Measurements from ENCODE around the gene DOCK4. TPM values are rescaled to one million over a fixed set of nuclear protein-coding genes. Genes with fewer than 3 reads are reported as not detected.

The DOCK4 gene
- total RNA-seq, 1 donor from 2014 or later = 14.9 TPM

DNA sequence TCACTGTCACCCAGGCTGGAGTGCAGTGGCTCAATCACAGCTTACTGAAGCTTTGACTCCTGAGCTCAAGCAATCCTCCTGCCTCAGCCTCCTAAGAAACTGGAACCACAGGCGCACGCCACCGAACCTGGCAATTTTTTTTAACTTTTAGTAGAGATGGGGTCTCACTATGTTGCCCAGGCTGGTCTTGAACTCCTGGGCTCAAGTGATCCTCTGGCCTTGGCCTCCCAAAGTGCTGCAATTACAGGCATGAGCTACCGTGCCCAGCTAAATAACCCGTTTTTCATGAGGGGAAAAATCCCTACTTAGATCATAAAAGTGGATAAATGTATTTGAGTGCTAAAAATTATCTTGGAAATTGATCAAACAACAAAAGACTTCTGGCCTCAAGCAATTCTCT, 443.4 kb downstream of the DOCK4 start:
- DNase-seq (no peak), ATAC-seq (ENCODE audit: poor library complexity) (no peak)
- intact Hi-C loops (cut with DNase I) = no loop called here

DNA sequence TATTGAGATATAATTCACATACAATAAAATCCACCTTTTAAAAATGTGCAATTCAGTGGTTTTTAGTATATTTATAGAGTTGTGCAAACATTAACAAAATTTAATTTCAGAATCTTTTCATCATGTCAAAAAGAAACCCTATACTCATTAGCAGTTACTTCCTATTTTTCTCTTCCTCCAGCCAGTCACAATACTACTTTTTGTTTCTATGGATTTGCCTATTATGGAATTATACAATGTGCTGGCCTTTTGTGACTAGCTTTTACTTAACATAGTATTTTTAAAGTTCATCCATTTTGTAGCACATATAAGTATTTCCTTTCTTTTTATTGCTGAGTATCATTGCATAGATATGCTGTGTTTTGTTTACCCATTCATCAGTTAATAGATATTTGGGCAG, 444.0 kb downstream of the DOCK4 start:
- intact Hi-C loops (cut with DNase I) = no loop called here
- DNase-seq (no peak), ATAC-seq (ENCODE audit: poor library complexity) (no peak)

DNA sequence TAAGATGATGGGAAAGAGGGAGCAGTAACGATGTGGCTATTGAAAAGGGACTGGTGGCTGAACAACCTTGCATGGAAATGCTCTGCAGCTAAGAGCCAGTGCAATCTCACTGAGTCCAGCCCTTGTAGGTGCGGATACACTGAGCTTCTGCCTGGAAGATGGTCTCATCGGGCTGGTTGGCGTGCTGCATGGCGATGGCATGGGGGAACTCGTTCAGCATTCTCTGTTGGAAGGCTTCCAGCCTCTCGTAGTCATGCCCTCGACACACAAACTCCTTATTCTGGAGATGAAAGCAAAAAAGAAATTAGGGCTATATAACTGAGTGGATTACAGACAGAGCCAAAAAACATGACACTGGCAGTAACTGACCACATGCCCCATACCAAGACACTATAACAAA, 446.2 kb downstream of the DOCK4 start:
- intact Hi-C loops (cut with DNase I) = no loop called here
- DNase-seq (no peak), ATAC-seq (ENCODE audit: poor library complexity) (no peak)

DNA sequence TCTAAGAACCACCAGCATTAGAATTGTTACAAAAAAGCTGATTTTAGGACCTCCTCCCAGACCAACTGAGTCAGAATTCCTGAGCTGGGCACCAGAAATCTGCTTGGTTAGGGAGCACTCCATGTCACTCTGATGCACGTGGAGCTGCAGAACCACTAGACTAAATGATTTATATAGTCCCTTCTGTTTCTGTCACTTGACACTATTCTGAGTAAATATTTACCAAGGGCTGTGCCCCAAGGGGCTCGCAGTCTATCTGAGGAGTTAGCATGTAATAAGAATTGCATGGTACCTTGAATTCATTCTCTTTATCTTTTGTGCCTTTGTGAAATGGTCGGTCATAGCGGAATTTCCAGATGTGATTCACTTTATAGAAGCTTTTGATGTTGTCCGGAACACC, 447.9 kb downstream of the DOCK4 start:
- intact Hi-C loops (cut with DNase I) = loop anchor here (5.0 to 10.0 kb wide), 2 partner anchors 649 to 736 kb away; no protein-coding TSS in a partner anchor
- no peak for DNase-seq
- ATAC-seq (ENCODE audit: poor library complexity) = no peak

DNA sequence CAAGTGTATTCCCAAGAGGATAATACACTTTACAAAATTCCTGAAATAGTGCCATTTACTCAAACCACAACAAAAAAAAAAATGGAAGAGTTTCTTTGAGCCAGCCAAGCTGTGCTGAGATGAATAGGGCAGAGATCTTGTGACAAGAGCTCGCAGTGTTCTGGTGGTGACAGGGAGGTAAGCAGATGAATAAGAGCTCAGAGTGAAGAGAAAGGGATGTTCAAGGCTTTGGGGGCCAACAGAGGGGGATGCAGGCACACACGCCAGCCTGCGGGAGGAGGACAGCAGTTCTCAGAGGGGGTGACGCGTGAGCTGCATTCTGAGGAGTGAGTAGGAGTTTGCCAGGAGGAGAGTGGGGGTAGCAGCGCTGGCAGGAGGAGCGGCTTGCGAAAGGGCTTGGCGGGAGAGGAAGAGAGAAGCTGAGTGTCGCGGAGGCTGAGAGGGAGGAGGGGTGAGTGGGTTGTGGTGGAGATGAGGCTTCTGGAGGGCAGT, 449.5 kb downstream of the DOCK4 start:
- intact Hi-C loops (cut with DNase I) = loop anchor here (5.0 to 10.0 kb wide), 2 partner anchors 651 to 738 kb away; no protein-coding TSS in a partner anchor
- ATAC-seq (ENCODE audit: poor library complexity) (peak; percentile 90), DNase-seq (peak; percentile 82)

DNA sequence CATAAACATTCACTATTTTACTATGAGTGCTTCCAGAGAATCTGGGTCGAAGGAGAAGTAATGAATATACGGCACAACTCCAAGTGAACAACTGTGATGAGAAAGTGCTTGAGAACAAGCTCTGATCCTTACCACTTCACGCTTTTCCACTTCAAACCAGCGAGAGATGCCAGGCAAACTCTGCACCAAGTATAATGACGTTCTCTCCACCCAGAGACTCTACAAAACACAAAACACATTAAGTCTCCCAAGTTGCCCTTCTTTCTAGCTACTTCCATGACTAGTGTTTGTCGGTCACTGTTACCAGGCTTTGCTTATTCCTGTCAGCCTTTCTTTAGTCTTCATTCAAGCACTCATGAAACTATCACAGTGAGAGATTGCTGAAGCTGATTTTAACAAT, 450.8 kb downstream of the DOCK4 start:
- DNase-seq (no peak), ATAC-seq (ENCODE audit: poor library complexity) (no peak)
- intact Hi-C loops (cut with DNase I) = loop anchor here (5.0 to 10.0 kb wide), 2 partner anchors 652 to 739 kb away; no protein-coding TSS in a partner anchor

DNA sequence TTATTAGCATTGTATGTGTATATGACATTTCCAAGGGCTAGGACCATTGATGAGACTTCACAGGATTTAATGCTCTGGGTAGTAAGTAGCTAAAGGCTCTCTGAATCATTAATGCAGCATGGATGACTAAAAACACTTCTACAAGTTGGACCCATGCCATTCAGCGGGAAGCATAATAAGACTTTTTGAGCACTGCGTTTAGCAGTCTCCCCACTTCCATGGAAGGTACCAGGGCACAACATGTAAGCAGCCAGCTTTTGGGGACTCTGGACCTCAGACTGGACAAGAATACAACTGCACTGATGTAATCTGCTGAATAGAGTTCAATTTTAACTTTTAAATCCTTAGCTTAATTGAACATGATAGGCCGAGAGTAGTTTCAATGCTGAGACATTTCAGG, 452.2 kb downstream of the DOCK4 start:
- intact Hi-C loops (cut with DNase I) = loop anchor here (5.0 to 10.0 kb wide), 2 partner anchors 103 to 741 kb away; no protein-coding TSS in a partner anchor
- no peak for DNase-seq
- no peak for ATAC-seq (ENCODE audit: poor library complexity)

DNA sequence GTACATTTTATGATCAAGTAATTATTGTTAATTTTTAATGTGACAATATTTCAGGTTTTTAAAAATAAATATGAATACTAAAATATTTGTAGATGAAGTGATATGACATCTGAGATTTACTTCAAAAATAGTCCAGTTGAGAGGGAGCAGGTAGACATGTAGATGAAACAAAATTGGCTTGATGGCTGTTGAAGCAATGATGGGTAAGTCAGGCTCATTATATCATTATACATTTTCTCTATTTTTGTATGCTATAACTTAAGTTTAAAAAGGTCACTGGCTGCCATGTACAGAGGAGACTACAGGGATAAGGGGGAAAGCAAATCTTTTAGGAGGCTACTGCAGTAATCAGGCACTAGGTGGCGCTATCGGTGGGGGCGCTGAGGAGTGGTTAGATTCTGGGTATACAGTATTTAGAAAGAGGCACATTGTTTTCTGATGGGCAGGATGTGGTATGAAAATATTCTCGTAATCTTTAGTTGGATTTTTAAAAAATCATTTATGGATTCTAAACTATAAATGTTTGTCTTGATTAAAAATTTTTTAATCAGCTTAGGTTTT, 454.1 kb downstream of the DOCK4 start:
- intact Hi-C loops (cut with DNase I) = loop anchor here (5.0 to 10.0 kb wide), 2 partner anchors 105 to 743 kb away; no protein-coding TSS in a partner anchor
- DNase-seq (peak; percentile 69), ATAC-seq (ENCODE audit: poor library complexity) (peak; percentile 65)

DNA sequence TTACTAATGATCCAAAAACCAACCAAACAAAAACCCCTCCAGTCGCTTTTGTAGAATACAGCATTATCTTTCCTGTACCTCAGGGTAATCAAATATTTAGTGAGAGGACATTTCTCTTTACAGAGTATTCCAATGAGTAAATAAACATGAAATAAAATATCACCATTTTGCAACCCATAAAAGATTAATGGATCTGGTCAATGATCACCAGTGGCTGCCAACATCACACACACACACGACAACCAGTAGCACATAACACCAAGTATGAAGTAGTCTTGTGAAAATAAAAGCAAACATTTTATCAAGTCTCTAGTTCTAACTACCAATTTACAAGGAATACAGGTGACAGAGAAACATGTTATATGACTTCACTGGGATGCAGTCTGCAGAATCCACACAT, 455.3 kb downstream of the DOCK4 start:
- DNase-seq (no peak), ATAC-seq (ENCODE audit: poor library complexity) (no peak)
- intact Hi-C loops (cut with DNase I) = loop anchor here (5.0 to 10.0 kb wide), 2 partner anchors 106 to 744 kb away; no protein-coding TSS in a partner anchor

DNA sequence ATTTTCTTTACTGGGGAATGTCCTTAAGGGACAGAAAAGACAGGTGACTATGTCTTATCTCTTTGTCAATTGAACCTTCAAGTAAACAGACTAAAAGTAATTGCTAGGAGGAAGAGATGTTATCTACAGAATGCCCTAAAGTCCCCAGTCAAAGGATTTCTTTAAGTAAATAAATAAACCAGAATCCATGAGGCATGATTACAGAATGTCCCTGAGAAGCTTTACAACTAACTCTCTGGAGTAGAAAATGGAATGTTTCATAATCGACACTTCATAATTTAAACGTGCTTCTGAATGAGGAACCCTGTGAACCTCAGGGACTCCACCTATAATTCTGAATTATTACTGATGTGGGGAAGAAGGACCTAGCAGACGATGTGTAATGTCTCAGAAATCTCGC, 456.0 kb downstream of the DOCK4 start:
- ATAC-seq (ENCODE audit: poor library complexity) (no peak), DNase-seq (no peak)
- intact Hi-C loops (cut with DNase I) = loop anchor here (5.0 to 10.0 kb wide), 2 partner anchors 107 to 745 kb away; no protein-coding TSS in a partner anchor

DNA sequence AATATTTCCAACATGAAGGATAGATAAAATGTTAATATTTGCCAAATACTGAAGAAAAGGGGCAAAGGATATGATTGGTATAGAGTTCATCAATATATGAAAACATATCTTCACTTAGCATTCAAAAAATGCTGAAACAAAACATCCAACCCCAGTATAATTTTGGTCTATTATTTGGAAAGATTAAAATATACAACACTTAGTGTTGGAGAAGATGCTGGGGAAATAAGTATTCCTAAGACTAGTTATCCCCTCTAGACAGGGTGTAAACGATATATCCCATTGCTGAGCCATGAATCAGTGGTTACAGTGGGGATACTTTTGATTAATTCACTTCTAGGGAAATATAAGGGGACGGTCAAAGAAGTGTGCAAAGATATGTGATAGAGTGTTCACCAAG, 456.6 kb downstream of the DOCK4 start:
- DNase-seq (no peak), ATAC-seq (ENCODE audit: poor library complexity) (no peak)
- intact Hi-C loops (cut with DNase I) = loop anchor here (5.0 to 10.0 kb wide), 2 partner anchors 108 to 745 kb away; no protein-coding TSS in a partner anchor

DNA sequence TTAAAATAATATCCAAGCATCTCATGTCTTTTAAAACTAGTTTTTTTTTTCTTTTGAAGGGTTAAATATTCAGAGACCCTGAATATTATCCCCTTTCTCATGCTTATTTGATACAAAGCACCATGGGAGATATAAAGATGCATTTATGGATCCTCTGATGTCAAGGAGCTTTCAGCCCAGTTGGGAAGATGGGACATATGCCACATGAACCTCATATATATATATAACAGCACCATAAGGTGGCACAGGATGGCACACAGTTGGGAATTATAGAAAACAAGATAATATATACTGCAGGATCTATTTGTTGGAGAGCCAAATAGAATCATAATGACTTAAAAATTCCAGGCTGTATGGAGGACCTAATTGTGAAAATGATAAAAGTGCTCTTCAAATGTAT, 458.5 kb downstream of the DOCK4 start:
- intact Hi-C loops (cut with DNase I) = no loop called here
- ATAC-seq (ENCODE audit: poor library complexity) = no peak
- no peak for DNase-seq

DNA sequence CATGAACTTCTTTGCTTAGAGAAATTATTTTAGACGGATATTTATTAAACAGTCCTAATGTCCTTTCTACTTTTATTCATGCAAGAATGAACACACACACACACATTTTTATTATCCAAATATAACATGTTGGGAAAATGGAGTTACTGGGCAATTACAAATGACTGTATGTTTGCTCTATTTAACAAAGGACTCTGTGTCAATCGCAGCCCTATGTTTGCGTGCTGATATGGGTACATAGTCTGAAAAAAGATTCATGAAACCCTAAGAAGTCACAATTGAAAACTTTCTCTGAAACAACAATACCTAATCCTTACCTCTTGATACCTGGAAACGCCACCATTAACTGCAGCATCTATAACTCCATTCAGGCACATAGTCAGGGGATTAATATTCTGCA, 459.2 kb downstream of the DOCK4 start:
- no peak for ATAC-seq (ENCODE audit: poor library complexity)
- DNase-seq = no peak
- intact Hi-C loops (cut with DNase I) = no loop called here

DNA sequence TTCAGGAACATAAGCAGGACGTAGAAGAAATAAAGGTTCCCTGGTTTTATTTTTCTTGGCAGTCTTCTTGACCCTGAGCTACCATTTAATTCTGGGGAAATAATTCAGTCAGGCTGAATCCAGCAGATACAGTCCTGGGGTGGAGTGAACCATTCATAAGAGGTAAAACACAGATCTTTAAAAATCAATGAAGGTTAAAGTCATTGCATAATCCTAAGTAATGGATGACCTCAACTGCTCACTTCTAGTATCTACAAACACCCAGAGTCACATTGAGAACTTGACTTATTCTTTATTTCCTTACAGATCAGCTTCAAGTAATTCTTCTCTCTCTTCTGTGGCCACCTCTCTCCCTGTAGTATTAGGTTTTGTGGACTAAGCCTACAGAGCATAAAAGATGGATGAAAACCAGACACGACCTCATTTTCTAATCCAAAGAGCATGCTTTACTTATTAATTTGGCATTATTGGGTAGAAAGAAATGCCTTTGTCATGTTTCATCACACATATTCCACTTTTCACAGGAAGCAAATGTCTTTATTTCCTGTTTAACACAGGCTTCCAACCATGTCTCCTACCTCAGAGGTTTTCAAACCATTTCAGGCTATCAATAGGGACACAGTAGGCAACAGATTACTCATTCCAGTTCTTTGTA, 461.6 kb downstream of the DOCK4 start:
- intact Hi-C loops (cut with DNase I) = no loop called here

DNA sequence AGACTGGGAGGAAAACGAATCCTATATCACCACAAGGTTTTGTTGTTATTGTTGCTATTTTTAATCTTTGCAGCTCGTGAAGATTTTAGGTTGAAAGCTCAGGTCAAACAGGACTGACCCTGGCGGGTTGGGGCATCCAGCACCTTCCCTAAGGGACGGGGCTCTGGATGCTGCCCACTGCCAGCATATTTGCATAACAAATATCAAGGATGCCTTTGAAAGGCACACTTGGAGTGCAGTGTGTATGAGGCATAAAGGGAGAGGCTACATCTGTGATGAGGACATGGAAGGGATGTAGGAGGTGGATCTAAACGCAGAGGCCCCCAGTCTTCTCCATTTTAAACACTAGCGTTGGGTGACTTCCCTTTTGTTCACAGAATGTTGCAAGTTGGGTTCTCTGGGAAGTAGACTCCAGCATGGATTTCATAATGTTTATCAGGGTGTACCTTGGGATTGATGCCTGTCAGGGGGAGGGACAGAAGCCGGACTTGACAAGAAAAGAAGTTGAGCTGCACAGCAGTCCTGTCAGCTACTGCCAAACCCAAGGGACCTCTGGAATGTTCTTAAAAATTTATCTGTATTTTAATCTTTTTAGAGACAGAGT, 462.9 kb downstream of the DOCK4 start:
- DNase-seq = no peak
- ATAC-seq (ENCODE audit: poor library complexity) = no peak
- intact Hi-C loops (cut with DNase I) = no loop called here

More for the DNA sequence above, 461.6 kb downstream of the DOCK4 start:
- DNase-seq = no peak
- ATAC-seq (ENCODE audit: poor library complexity) = no peak

DNA sequence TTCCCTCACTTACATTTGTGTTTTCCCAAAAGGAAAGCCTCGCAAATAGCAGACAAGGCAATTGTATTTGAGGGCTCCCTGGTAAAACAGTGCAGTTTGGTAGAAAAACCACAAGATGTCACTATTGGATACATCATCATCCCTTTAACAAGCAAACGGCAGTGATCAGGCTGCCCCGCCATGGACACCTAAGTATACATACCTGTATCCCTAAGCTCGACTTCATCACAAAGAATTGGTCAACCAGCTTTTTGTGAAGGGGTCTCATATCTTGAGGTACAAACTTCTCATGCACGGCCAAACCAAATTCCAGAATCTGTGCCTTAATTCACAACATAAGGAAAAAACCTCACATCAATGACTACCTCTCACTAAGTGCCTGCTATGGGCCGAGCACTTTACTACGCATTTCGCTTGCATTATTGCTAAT, 464.4 kb downstream of the DOCK4 start:
- DNase-seq (peak; percentile 54), ATAC-seq (ENCODE audit: poor library complexity) (peak; percentile 66)
- intact Hi-C loops (cut with DNase I) = no loop called here

DNA sequence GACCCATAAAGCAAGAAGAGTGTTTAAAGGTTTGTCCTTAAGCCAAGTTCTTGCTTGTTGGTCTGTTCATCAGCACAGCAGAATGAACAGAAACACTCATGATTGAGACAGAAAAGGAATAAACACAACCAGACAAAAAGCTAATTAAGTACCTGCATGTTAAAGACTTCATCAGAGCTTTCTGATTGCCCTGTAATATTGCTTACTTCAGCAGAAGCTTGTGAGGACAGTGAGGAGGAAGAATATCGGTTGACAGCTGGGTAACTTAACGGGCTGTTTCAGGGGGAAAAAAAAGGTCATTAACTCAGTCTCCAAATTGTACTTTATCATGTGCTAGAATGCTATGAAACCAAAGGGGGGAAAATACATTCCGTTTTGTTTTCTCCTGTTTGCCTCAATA, 465.3 kb downstream of the DOCK4 start:
- no peak for ATAC-seq (ENCODE audit: poor library complexity)
- no peak for DNase-seq
- intact Hi-C loops (cut with DNase I) = no loop called here

DNA sequence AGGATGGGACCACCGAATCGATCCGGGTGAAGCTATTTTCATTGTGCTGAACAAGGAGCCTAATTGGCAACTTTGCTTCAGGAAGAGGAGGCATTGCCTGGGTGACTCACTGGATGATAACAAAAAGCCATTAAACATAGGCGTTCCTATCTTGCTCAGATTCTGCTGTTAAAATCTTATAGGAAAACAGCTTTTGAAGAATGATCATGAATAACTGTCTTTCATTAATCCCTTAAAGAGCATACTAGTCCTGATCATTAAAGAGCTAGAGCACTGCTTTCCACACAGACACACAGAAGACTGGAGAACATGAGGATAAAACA, 469.7 kb downstream of the DOCK4 start:
- no peak for ATAC-seq (ENCODE audit: poor library complexity)
- intact Hi-C loops (cut with DNase I) = no loop called here
- DNase-seq = no peak

DNA sequence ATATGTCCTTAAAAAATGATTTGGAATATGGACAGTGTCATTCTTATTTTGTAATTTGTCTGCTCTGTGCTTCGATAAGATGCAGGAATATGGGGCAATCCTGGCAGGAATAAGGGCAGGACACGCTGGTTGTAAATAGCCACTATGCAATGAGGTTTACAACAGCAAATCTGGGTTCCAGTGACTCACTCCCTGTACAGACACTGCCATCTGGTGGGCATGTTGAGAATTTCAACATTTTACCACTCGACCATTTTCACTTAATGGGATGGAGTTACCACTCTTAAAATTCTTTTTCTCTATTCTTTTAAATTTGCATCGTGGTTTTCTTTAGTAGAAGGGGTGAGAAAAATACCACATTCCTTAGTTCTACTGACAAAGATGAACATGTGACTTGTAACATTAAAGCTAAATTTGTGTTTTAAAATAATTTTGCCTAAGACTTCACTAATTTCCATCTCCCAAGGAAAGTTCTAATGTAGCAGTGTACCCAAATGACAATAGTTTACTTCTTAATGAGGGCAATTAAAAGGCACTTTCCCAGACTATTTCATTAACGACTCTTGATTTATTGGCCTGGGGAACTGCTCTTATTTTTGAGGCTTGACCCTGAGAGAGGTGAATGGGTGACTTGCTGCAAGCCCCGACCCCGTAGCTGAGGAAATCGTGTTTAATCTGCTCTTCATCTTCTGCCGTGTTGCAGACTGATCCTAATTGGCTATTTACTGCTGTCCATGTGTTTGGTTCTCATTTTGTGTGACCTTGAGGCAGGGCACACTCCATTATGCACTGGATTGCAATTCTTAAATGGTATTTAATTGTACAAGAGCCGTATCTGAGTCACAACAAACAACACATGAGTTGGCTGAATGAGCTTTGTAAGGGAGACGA, 470.3 kb downstream of the DOCK4 start:
- ATAC-seq (ENCODE audit: poor library complexity) = peak; percentile 83
- DNase-seq = no peak
- intact Hi-C loops (cut with DNase I) = no loop called here
